ENCODE measurements around the gene F7. TPM values are rescaled to one million over a fixed set of nuclear protein-coding genes. Genes with fewer than 3 reads are reported as not detected.

Gene F7
- total and polyA plus RNA-seq, 4 donors: 0.04 to 0.26 (median 0.14) TPM

- Histone ChIP-seq H3K27me3 (ENCODE audit: control insufficient read depth in 3 of 3, insufficient read depth in 3 of 3, low read length in 2 of 3) (peaks cover 0 to 4% (median 4%) of the 10 kb centered on the region in 3 donors), H3K36me3 (ENCODE audit: control insufficient read depth in 4 of 4, insufficient read depth in 4 of 4, low read length in 4 of 4) (no peaks in the 10 kb centered on the region), H3K9me3 (ENCODE audit: control insufficient read depth in 4 of 4, insufficient read depth in 3 of 4, low read length in 3 of 4) (peaks cover 0 to 3% (median 0%) of the 10 kb centered on the region in 4 donors), H3K27ac (ENCODE audit: low read depth in 1 of 2, low read length in 1 of 2) (no peak overlapping the region), H3K4me1 (ENCODE audit: control insufficient read depth in 5 of 5, insufficient read depth in 5 of 5, low read length in 5 of 5) (peaks cover 0 to 8% (median 0%) of the 10 kb centered on the region in 5 donors), H3K4me3 (no peak overlapping the region), H3K9ac (ENCODE audit: insufficient read depth in 1 of 2, low read length in 2 of 2) (no peak overlapping the region)
- no peak for TF ChIP-seq CTCF (IDR thresholded peaks at IDR 0.05; ENCODE audit: control extremely low read depth, extremely low read depth)
- ATAC-seq (ENCODE audit: insufficient read depth, low FRiP score): no peak
- WGBS, 2 donors: 88 to 90% methylated on average over 19 to 26 of the region's 26 CpGs
- DNase-seq: no peak
Measured at GRCh38 chr13:113117335-113117872, 11.8 kb downstream of the F7 start.

DNA sequence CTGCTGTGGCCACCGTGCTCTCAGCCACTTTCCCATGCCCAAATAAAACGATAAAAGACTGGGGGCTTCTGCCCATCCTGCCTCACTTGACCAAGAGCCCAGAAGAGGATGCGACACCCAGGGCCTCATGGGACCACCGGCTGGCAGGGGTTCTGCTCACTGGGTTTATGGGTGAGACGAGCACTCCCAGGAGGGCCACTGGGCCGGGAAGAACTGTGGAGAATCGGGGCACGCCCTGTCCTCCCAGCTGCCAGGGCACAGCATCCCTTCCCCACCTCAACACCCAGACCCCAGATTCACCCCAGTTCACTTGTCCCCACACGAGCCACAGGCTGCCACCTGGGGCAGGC is 12.3 kb downstream of the F7 start:
- peak in 1 of 3 donors; percentile 9 for DNase-seq
- no peak for ATAC-seq (ENCODE audit: insufficient read depth, low FRiP score)
- no peak for TF ChIP-seq CTCF (IDR thresholded peaks at IDR 0.05; ENCODE audit: control extremely low read depth, extremely low read depth)
- no peak overlapping the region for H3K9ac ChIP-seq (ENCODE audit: insufficient read depth in 1 of 2, low read length in 2 of 2)
- H3K4me1 ChIP-seq (ENCODE audit: control insufficient read depth in 5 of 5, insufficient read depth in 5 of 5, low read length in 5 of 5): peaks cover 0 to 13% (median 0%) of the 10 kb centered on the region in 5 donors
- WGBS, 2 donors: 88% methylated on average over 9 of the region's 9 CpGs
- H3K4me3 ChIP-seq: no peak overlapping the region
- no peak overlapping the region for H3K27ac ChIP-seq (ENCODE audit: low read depth in 1 of 2, low read length in 1 of 2)
- peaks cover 0 to 3% (median 0%) of the 10 kb centered on the region in 4 donors for H3K9me3 ChIP-seq (ENCODE audit: control insufficient read depth in 4 of 4, insufficient read depth in 3 of 4, low read length in 3 of 4)
- H3K36me3 ChIP-seq (ENCODE audit: control insufficient read depth in 4 of 4, insufficient read depth in 4 of 4, low read length in 4 of 4): no peaks in the 10 kb centered on the region
- H3K27me3 ChIP-seq (ENCODE audit: control insufficient read depth in 3 of 3, insufficient read depth in 3 of 3, low read length in 2 of 3): peaks cover 0 to 4% (median 4%) of the 10 kb centered on the region in 3 donors

GRCh38 chr13:113118261-113119021 is 12.8 kb downstream of the F7 start:
- Histone ChIP-seq H3K4me1 (ENCODE audit: control insufficient read depth in 5 of 5, insufficient read depth in 5 of 5, low read length in 5 of 5) (peaks cover 0 to 19% (median 0%) of the 10 kb centered on the region in 5 donors), H3K36me3 (ENCODE audit: control insufficient read depth in 4 of 4, insufficient read depth in 4 of 4, low read length in 4 of 4) (no peaks in the 10 kb centered on the region), H3K4me3 (no peak overlapping the region), H3K27ac (ENCODE audit: low read depth in 1 of 2, low read length in 1 of 2) (no peak overlapping the region), H3K27me3 (ENCODE audit: control insufficient read depth in 3 of 3, insufficient read depth in 3 of 3, low read length in 2 of 3) (peaks cover 0 to 4% (median 4%) of the 10 kb centered on the region in 3 donors), H3K9me3 (ENCODE audit: control insufficient read depth in 4 of 4, insufficient read depth in 3 of 4, low read length in 3 of 4) (peaks cover 0 to 3% (median 0%) of the 10 kb centered on the region in 4 donors), H3K9ac (ENCODE audit: insufficient read depth in 1 of 2, low read length in 2 of 2) (no peak overlapping the region)
- no peak for TF ChIP-seq CTCF (IDR thresholded peaks at IDR 0.05; ENCODE audit: control extremely low read depth, extremely low read depth)
- peak in 1 of 3 donors; percentile 5 for DNase-seq
- no peak for ATAC-seq (ENCODE audit: insufficient read depth, low FRiP score)
- WGBS, 2 donors: 88 to 93% methylated on average over 42 of the region's 42 CpGs
